K562 (cell line): Measurements from ENCODE around the gene NASP. TPM values are rescaled to one million over a fixed set of nuclear protein-coding genes. Genes with fewer than 3 reads are reported as not detected.

Experiments used
- BRD4 ChIP-seq: fragments of 200-600 bp; sonication (generic); IDR thresholded peaks from 2 replicates; pipeline ENCODE4 v1.6.1; 2017; ENCODE audit warnings: inconsistent platforms
- ELF2 ChIP-seq: fragments of 250-450 bp; sonication (Bioruptor Pico); IDR thresholded peaks from 2 replicates; pipeline ENCODE4 v1.5.0; 2021; ENCODE audit warnings: mild to moderate bottlenecking
- EP400 ChIP-seq: fragments of 450-650 bp; IDR thresholded peaks from 2 replicates; pipeline ENCODE4 v1.6.1; 2017; ENCODE audit warnings: antibody characterized with exemption, mild to moderate bottlenecking, moderate library complexity
- HNRNPK ChIP-seq: fragments of 200-400 bp; formaldehyde crosslinking; IDR thresholded peaks from one replicate; pipeline ENCODE4 v1.6.1; 2018; ENCODE audit warnings: mild to moderate bottlenecking, low read depth, low read length; ENCODE audit not compliant: poor library complexity, severe bottlenecking
- KLF6 ChIP-seq: fragments of 250-450 bp; sonication (Bioruptor Pico); IDR thresholded peaks from 2 replicates; pipeline ENCODE4 v1.4.0; 2020; ENCODE audit warnings: mild to moderate bottlenecking, moderate library complexity, borderline replicate concordance
- L3MBTL2 ChIP-seq: fragments of 450-650 bp; IDR thresholded peaks from 2 replicates; pipeline ENCODE4 v1.6.1; 2016; ENCODE audit warnings: mild to moderate bottlenecking, moderate library complexity
- LARP7 ChIP-seq: fragments of 450-650 bp; IDR thresholded peaks from 2 replicates; pipeline ENCODE4 v1.6.1; 2016
- NEUROD1 ChIP-seq: fragments of 150-350 bp; IDR thresholded peaks from 2 replicates; pipeline ENCODE4 v1.6.1; 2014; ENCODE audit warnings: borderline replicate concordance, low read length, low read depth; ENCODE audit not compliant: partially characterized antibody
- PTRF ChIP-seq: fragments of 450-650 bp; IDR thresholded peaks from 2 replicates; pipeline ENCODE4 v1.6.1; 2016; ENCODE audit warnings: mild to moderate bottlenecking, missing genetic modification characterization, missing compliant biosample characterization
- RBM25 ChIP-seq: fragments of 200-400 bp; formaldehyde crosslinking; IDR thresholded peaks from 2 replicates; pipeline ENCODE4 v1.6.1; 2018; ENCODE audit warnings: low read length, low read depth, moderate library complexity; ENCODE audit not compliant: severe bottlenecking
- TCF3 ChIP-seq: sonication (generic); formaldehyde crosslinking; IDR thresholded peaks from 2 replicates; pipeline ENCODE4 v1.4.0; 2020; ENCODE audit warnings: mild to moderate bottlenecking, missing genetic modification reagents
- TEAD4 ChIP-seq, 2 experiments: sonication (generic) in 1 of 2; formaldehyde crosslinking in 1 of 2; IDR thresholded peaks; 2 replicates each; pipeline versions ENCODE4 v1.6.1 to v1.8.0; 2012 to 2022; ENCODE audit warnings: borderline replicate concordance in 1 of 2, inconsistent platforms in 1 of 2, low read length in 1 of 2, mild to moderate bottlenecking in 1 of 2, missing genetic modification reagents in 1 of 2
- XRCC3 ChIP-seq: fragments of 450-650 bp; IDR thresholded peaks from 2 replicates; pipeline ENCODE4 v1.6.1; 2017; ENCODE audit warnings: mild to moderate bottlenecking, moderate library complexity
- ZNF217 ChIP-seq: sonication (generic); formaldehyde crosslinking; IDR thresholded peaks from 2 replicates; pipeline ENCODE4 v1.8.0; 2022; ENCODE audit warnings: mild to moderate bottlenecking, missing genetic modification reagents
- ZNF707 ChIP-seq: fragments of 250-450 bp; sonication (Bioruptor Pico); conservative IDR thresholded peaks from 2 replicates; pipeline ENCODE4 v1.8.0; 2022; ENCODE audit warnings: inconsistent platforms, mild to moderate bottlenecking, moderate library complexity
- polyA plus RNA-seq, 8 experiments: library from polyadenylated mRNA; depleted of rRNA in 4 of 8; stranded (reverse) in 5 of 8; unstranded in 3 of 8; fragments of >200 nt; fragmentation: Nextera tagmentation in 2 of 8; fragmentation: Illumina TruSeq in 1 of 8; extraction: Ambion mirVana in 2 of 8; extraction: Trizol in 1 of 8; gene quantifications; 2 replicates each; pipeline versions ENCODE4 v1.2.1 to v1.2.3, GENCODE V29; 2011 to 2014; ENCODE audit warnings: inconsistent platforms in 1 of 8, missing spikeins in 1 of 8
- total RNA-seq, 7 experiments: library from RNA; depleted of rRNA in 6 of 7; stranded (reverse); fragments of >200 nt in 6 of 7; fragmentation: Illumina TruSeq in 2 of 7; extraction: Trizol in 2 of 7; gene quantifications; 2 replicates each; pipeline versions ENCODE4 v1.2.1 to v1.2.3, GENCODE V29; 2011 to 2021; ENCODE audit warnings: low replicate concordance in 1 of 7
- TF ChIP-seq, protein P1 (sequence below): sonication (generic); formaldehyde crosslinking; IDR thresholded peaks from 2 replicates; pipeline ENCODE4 v1.8.1; 2023; ENCODE audit warnings: mild to moderate bottlenecking, missing genetic modification reagents
- TF ChIP-seq, protein P2 (sequence below): fragments of 450-650 bp; formaldehyde crosslinking; IDR thresholded peaks from 2 replicates; pipeline ENCODE4 v1.4.0; 2022; ENCODE audit warnings: missing genetic modification characterization
- TF ChIP-seq, protein P3 (sequence below): fragments of 250-450 bp; sonication (Bioruptor Pico); IDR thresholded peaks from 2 replicates; pipeline ENCODE4 v1.5.1; 2021; ENCODE audit warnings: mild to moderate bottlenecking
- TF ChIP-seq, protein P4 (sequence below): fragments of 450-650 bp; IDR thresholded peaks from 2 replicates; pipeline ENCODE4 v1.6.1; 2017; ENCODE audit warnings: mild to moderate bottlenecking, moderate library complexity

NASP gene
- total and polyA plus RNA-seq, 9 of the 15 experiments (the other 6 are each of a cell fraction or from before 2014, with no cell fraction given): 199 to 578 (median 419) TPM

DNA sequence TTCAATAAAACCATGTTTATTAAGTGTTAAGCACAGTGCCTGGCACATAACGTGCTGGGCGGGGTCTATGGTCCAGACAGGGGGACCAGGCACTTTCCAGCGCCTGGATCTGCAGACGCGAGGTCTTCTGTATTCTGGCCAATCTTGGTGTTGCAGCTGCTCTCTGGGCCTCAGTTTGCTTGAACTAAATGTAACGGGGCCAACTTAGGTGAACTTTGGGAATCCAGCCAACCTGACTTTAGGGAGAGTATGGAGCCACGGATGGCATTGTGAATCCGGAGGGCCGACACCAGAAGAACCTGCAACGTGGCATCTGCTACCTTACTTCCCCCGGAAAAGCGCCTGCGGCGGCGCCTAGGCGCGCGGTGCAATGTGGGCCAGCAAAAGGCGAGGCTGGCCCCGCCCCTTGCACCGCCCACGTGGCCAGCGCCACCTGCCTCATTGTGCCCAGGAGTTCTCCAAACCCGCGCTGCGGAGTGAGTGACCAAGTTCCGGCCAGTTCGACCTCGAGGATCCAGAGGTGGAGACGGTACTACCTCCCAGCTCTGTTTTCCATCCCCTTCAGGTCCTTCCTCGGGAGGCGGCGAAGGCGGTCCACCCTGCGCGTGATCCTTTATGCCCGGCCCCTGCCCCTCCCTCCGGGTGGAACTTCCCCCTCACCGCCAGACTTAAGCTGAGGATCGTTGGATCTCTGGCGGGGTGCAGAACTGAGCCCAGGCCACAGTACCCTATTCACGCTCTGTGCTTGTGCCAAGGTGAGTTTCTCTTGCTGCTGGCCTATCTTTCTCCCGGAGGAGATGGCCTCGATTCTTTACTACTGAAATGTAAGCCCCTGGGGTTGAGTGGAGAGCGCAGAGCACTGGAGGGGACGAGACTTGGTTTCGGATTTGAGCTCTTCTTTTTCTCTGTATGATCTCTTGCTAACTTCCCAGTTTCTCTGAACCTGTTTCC lies 33.2 kb upstream of the NASP start, which contains the start of gene AKR1A1 (continued):
- TF ChIP-seq, protein P1, sequence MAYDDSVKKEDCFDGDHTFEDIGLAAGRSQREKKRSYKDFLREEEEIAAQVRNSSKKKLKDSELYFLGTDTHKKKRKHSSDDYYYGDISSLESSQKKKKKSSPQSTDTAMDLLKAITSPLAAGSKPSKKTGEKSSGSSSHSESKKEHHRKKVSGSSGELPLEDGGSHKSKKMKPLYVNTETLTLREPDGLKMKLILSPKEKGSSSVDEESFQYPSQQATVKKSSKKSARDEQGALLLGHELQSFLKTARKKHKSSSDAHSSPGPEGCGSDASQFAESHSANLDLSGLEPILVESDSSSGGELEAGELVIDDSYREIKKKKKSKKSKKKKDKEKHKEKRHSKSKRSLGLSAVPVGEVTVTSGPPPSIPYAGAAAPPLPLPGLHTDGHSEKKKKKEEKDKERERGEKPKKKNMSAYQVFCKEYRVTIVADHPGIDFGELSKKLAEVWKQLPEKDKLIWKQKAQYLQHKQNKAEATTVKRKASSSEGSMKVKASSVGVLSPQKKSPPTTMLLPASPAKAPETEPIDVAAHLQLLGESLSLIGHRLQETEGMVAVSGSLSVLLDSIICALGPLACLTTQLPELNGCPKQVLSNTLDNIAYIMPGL (CRISPR knock-in tag): peak; percentile 80; the same call in 1 of the 2 replicates
- peak; percentile 15; the same call in 1 of the 2 replicates for TF ChIP-seq TEAD4 (IDR thresholded peaks at IDR 0.05; ENCODE audit: low read length)
- TF ChIP-seq TEAD4 (CRISPR knock-in tag; IDR thresholded peaks at IDR 0.05; ENCODE audit: borderline replicate concordance): no peak
- TF ChIP-seq ZNF217 (CRISPR knock-in tag): no peak
- TF ChIP-seq NEUROD1: peak; percentile 8
- peak; percentile 37 for TF ChIP-seq TCF3 (CRISPR knock-in tag)
- TF ChIP-seq HNRNPK: no peak
- TF ChIP-seq PTRF: 0 out of 2 replicates have a peak, but pooled peaks have one; percentile 43
- TF ChIP-seq LARP7: peak; percentile 38
- peak; percentile 86 for TF ChIP-seq BRD4
- TF ChIP-seq ZNF707: no peak
- TF ChIP-seq, protein P2, sequence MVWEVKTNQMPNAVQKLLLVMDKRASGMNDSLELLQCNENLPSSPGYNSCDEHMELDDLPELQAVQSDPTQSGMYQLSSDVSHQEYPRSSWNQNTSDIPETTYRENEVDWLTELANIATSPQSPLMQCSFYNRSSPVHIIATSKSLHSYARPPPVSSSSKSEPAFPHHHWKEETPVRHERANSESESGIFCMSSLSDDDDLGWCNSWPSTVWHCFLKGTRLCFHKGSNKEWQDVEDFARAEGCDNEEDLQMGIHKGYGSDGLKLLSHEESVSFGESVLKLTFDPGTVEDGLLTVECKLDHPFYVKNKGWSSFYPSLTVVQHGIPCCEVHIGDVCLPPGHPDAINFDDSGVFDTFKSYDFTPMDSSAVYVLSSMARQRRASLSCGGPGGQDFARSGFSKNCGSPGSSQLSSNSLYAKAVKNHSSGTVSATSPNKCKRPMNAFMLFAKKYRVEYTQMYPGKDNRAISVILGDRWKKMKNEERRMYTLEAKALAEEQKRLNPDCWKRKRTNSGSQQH: no peak; the same call in 1 of the 2 replicates
- TF ChIP-seq KLF6 (CRISPR knock-in tag): peak; percentile 58; the same call in 1 of the 2 replicates
- TF ChIP-seq, protein P3, sequence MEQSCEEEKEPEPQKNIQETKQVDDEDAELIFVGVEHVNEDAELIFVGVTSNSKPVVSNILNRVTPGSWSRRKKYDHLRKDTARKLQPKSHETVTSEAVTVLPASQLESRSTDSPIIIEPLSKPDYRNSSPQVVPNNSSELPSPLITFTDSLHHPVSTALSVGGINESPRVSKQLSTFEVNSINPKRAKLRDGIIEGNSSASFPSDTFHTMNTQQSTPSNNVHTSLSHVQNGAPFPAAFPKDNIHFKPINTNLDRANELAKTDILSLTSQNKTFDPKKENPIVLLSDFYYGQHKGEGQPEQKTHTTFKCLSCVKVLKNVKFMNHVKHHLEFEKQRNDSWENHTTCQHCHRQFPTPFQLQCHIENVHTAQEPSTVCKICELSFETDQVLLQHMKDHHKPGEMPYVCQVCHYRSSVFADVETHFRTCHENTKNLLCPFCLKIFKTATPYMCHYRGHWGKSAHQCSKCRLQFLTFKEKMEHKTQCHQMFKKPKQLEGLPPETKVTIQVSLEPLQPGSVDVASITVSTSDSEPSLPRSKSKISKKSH (CRISPR knock-in tag): no peak
- TF ChIP-seq L3MBTL2: peak; percentile 98
- TF ChIP-seq RBM25: no peak
- TF ChIP-seq XRCC3: no peak
- peak; percentile 64; the same call in 1 of the 2 replicates for TF ChIP-seq ELF2 (CRISPR knock-in tag)
- TF ChIP-seq EP400: peak; percentile 100
- TF ChIP-seq, protein P4, sequence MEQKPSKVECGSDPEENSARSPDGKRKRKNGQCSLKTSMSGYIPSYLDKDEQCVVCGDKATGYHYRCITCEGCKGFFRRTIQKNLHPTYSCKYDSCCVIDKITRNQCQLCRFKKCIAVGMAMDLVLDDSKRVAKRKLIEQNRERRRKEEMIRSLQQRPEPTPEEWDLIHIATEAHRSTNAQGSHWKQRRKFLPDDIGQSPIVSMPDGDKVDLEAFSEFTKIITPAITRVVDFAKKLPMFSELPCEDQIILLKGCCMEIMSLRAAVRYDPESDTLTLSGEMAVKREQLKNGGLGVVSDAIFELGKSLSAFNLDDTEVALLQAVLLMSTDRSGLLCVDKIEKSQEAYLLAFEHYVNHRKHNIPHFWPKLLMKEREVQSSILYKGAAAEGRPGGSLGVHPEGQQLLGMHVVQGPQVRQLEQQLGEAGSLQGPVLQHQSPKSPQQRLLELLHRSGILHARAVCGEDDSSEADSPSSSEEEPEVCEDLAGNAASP: no peak
